Mesendoderm (in vitro differentiated cells): ENCODE data around the gene PGGHG.
A peak's percentile ranks its signal among the peaks of the same experiment; 100 is the strongest.

Experiments used
- DNase-seq: peaks from one replicate; pipeline ENCODE4 v3.0.0; 2013
- H2AK5ac ChIP-seq: 2 replicates; pipeline ENCODE4 v1.6.1; 2013; ENCODE audit warnings: low read length, inconsistent platforms
- H2BK120ac ChIP-seq: 2 replicates; pipeline ENCODE4 v1.6.1; 2013; ENCODE audit warnings: low read depth, mild to moderate bottlenecking, low read length, moderate library complexity, mixed read lengths
- H2BK15ac ChIP-seq: replicated peaks from 2 replicates; pipeline ENCODE4 v1.6.1; 2013; ENCODE audit warnings: low read depth, mild to moderate bottlenecking, moderate library complexity
- H2BK5ac ChIP-seq: 2 replicates; pipeline ENCODE4 v1.6.1; 2013; ENCODE audit warnings: low read length, inconsistent platforms
- H3K18ac ChIP-seq: 2 replicates; pipeline ENCODE4 v1.6.1; 2013; ENCODE audit warnings: mild to moderate bottlenecking, low read length, mixed read lengths
- H3K23ac ChIP-seq: one replicate; pipeline ENCODE4 v1.6.1; 2013; ENCODE audit warnings: low read length
- H3K27ac ChIP-seq: 2 replicates; pipeline ENCODE4 v1.5.1; 2013; ENCODE audit warnings: low read depth, mild to moderate bottlenecking, inconsistent platforms, low read length, moderate library complexity
- H3K27me3 ChIP-seq: 2 replicates; pipeline ENCODE4 v1.6.1; 2013; ENCODE audit warnings: low read length, control low read depth, mild to moderate bottlenecking, inconsistent platforms; ENCODE audit not compliant: insufficient read depth, poor library complexity
- H3K36me3 ChIP-seq: 2 replicates; pipeline ENCODE4 v1.6.1; 2013; ENCODE audit warnings: low read length, inconsistent platforms; ENCODE audit not compliant: control insufficient read depth, insufficient read depth
- H3K4ac ChIP-seq: one replicate; pipeline ENCODE4 v1.6.1; 2013; ENCODE audit warnings: low read depth, mild to moderate bottlenecking, low read length, moderate library complexity
- H3K4me1 ChIP-seq: 2 replicates; pipeline ENCODE4 v1.6.1; 2013; ENCODE audit warnings: low read depth, low read length, inconsistent platforms; ENCODE audit not compliant: control insufficient read depth
- H3K4me2 ChIP-seq: 2 replicates; pipeline ENCODE4 v1.6.1; 2013; ENCODE audit warnings: low read length
- H3K4me3 ChIP-seq: 2 replicates; pipeline ENCODE4 v1.5.1; 2013; ENCODE audit warnings: mild to moderate bottlenecking, low read length
- H3K56ac ChIP-seq: one replicate; pipeline ENCODE4 v1.6.1; 2013; ENCODE audit warnings: low read length
- H3K79me1 ChIP-seq: 2 replicates; pipeline ENCODE4 v1.6.1; 2013; ENCODE audit warnings: low read length, inconsistent platforms
- H3K79me2 ChIP-seq: 2 replicates; pipeline ENCODE4 v1.6.1; 2013; ENCODE audit warnings: mild to moderate bottlenecking, low read length; ENCODE audit not compliant: control insufficient read depth, insufficient read depth
- H3K9ac ChIP-seq: 2 replicates; pipeline ENCODE4 v1.6.1; 2013; ENCODE audit warnings: low read length, inconsistent platforms
- H4K5ac ChIP-seq: one replicate; pipeline ENCODE4 v1.6.1; 2013; ENCODE audit warnings: low read length
- H4K8ac ChIP-seq: one replicate; pipeline ENCODE4 v1.6.1; 2013; ENCODE audit warnings: low read depth, mild to moderate bottlenecking, control low read depth, low read length, moderate library complexity
- WGBS: extraction: QIAGEN DNeasy Blood & Tissue Kit; methylation state at CpG from one replicate; pipeline ENCODE4 v1.1.7; 2013; ENCODE audit warnings: low lambda C conversion rate, missing lambda C conversion rate; ENCODE audit not compliant: insufficient coverage; ENCODE audit errors: extremely low coverage; 5-methylcytosine and 5-hydroxymethylcytosine counted together

PGGHG gene

DNA sequence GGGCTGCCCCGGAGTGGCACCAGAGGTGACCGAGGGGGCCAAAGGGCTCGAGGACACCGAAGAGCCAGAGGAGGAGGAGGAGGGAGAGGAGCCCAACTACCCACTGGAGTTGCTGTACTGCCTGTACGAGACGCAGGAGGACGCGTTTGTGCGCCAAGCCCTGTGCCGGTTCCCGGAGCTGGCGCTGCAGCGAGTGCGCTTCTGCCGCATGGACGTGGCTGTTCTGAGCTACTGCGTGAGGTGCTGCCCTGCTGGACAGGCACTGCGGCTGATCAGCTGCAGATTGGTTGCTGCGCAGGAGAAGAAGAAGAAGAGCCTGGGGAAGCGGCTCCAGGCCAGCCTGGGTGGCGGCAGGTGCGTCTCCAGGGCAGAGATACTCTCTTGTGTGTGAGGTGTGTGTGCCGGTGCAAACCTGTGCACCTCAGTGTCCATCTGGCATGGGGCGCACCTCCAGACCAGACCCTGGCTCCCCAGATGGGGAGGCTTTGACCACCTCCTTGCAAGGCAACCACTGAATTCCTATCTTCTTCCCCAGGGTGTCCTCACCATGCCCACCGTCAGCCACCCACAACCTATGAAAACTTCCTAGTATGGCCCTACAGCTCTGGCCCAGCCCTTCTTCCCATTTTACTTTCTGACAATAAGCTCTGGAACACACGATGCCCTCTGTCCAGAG, 7.3 kb upstream of the PGGHG start:
- Histone ChIP-seq H3K4ac (no peak overlapping the region), H3K79me2 (no peaks in the 10 kb centered on the region), H3K27ac (no peak overlapping the region), H3K18ac (no peak overlapping the region), H4K5ac (no peak overlapping the region), H2BK120ac (no peak overlapping the region), H2BK5ac (no peak overlapping the region), H3K4me2 (no peak overlapping the region), H3K23ac (no peak overlapping the region), H3K9ac (no peak overlapping the region), H3K79me1 (no peaks in the 10 kb centered on the region), H3K27me3 (no peaks in the 10 kb centered on the region), H3K56ac (no peak overlapping the region), H2BK15ac (no peak overlapping the region), H3K4me1 (no peaks in the 10 kb centered on the region), H4K8ac (no peak overlapping the region), H2AK5ac (no peak overlapping the region), H3K4me3 (no peak overlapping the region), H3K36me3 (no peaks in the 10 kb centered on the region)
- no CpG with 5 or more reads among the region's 26 CpGs for WGBS
- no peak for DNase-seq

DNA sequence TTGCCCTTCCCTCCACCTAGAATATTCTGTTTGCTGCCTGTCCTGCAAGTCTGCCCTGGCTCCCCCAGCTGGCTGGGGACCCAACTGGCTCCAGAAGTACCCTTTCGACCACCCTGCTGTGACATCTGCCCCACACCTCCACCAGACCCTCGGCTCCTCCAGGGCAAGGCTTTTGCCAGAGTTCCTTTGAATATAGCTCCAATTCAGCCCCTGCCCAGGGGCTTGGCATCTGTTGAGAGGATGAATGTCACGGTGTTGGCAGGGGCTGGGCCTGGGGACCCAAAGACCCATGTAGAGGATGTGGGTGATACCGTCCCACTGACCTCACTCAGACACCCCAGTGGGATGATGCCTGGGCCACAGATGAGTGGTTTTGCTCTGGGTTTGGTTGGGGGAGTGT, 6.8 kb upstream of the PGGHG start:
- Histone ChIP-seq H2BK120ac (no peak overlapping the region), H3K27me3 (no peaks in the 10 kb centered on the region), H3K27ac (no peak overlapping the region), H3K79me2 (no peaks in the 10 kb centered on the region), H3K4me2 (no peak overlapping the region), H2AK5ac (no peak overlapping the region), H3K56ac (no peak overlapping the region), H3K9ac (no peak overlapping the region), H4K8ac (no peak overlapping the region), H3K18ac (no peak overlapping the region), H3K4me1 (no peaks in the 10 kb centered on the region), H4K5ac (no peak overlapping the region), H2BK15ac (no peak overlapping the region), H3K4me3 (no peak overlapping the region), H2BK5ac (no peak overlapping the region), H3K36me3 (no peaks in the 10 kb centered on the region), H3K79me1 (no peaks in the 10 kb centered on the region), H3K4ac (no peak overlapping the region), H3K23ac (no peak overlapping the region)
- no CpG with 5 or more reads among the region's 4 CpGs for WGBS
- DNase-seq: no peak

DNA sequence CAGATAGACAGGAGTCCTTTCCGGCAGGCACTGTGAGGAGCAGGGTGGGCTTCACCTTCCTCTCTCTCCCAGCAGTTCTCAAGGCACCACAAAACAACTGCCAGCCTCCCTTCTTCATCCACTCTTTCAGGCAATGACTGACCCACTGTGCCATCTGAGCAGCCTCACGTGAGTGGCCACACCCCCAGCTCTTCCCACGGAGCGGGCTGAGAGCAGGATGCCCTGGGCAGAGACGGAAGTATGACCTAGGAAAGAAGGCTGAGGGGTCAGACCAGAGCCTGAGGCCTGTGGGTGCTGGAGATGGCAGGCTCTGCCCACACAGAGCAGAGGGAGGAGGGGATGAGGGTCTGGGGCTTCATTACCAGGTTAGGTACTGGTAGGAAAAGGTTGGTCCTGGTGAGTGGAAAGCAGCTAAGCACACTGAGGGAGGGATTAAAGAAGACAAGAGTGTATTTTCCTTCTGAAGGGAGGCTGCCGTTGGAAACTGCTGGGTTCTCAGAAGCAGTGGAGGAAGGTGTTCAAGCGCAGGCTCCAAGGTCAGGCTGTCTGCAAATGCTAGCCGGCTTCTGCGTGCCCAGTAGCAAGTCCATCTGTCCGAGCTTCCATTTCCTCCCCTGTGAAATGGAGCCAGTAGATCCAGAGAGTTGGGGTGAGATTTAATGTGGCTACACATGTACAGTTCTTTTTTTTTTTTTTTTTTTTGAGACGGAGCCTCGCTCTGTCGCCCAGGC, 6.1 kb upstream of the PGGHG start:
- Histone ChIP-seq H3K27me3 (no peaks in the 10 kb centered on the region), H2BK120ac (no peak overlapping the region), H3K9ac (no peak overlapping the region), H3K27ac (no peak overlapping the region), H3K23ac (no peak overlapping the region), H3K4me1 (peaks cover under 1% of the 10 kb centered on the region), H4K5ac (no peak overlapping the region), H3K79me2 (no peaks in the 10 kb centered on the region), H4K8ac (no peak overlapping the region), H3K4me2 (no peak overlapping the region), H3K4me3 (no peak overlapping the region), H3K18ac (no peak overlapping the region), H3K79me1 (no peaks in the 10 kb centered on the region), H2BK5ac (no peak overlapping the region), H2BK15ac (no peak overlapping the region), H3K56ac (peak overlapping the region; percentile 1), H2AK5ac (no peak overlapping the region), H3K36me3 (no peaks in the 10 kb centered on the region), H3K4ac (no peak overlapping the region)
- no CpG with 5 or more reads among the region's 13 CpGs for whole genome bisulfite sequencing
- DNase-seq: no peak

DNA sequence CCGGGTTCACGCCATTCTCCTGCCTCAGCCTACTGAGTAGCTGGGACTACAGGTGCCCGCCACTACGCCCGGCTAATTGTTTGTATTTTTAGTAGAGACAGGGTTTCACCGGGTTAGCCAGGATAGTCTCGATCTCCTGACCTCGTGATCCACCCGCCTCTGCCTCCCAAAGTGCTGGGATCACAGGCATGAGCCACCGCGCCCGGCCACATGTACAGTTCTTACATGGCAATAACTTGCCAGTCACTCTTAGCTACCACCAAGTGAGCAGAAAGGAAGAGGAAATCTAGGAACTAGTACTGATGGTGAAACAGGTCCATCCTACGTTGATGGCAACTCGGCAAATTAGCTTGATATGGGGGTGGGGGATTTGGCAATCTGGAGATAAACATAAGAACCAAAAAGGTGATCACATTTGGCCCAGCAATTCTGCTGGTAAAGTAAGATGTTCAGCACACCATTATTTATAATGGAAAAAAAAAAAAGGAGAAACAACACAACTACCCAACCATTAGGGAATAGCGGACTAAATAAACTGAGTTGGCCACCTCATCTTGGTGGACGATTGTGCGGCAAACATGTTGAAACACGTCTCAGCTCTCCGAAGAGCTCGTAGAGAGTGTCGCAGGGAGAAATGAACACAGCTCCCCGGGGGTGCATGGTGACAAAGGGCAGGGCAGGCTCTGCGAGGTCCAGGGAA, 5.4 kb upstream of the PGGHG start:
- no peak overlapping the region for H3K27ac ChIP-seq
- H3K4me1 ChIP-seq: peaks cover 2% of the 10 kb centered on the region
- no peak overlapping the region for H2AK5ac ChIP-seq
- no peak for DNase-seq
- H3K56ac ChIP-seq: no peak overlapping the region
- no peak overlapping the region for H3K18ac ChIP-seq
- no peaks in the 10 kb centered on the region for H3K79me1 ChIP-seq
- no peak overlapping the region for H2BK5ac ChIP-seq
- H4K5ac ChIP-seq: no peak overlapping the region
- no peaks in the 10 kb centered on the region for H3K27me3 ChIP-seq
- H2BK15ac ChIP-seq: no peak overlapping the region
- no peak overlapping the region for H4K8ac ChIP-seq
- no CpG with 5 or more reads among the region's 23 CpGs for WGBS
- no peak overlapping the region for H3K4ac ChIP-seq
- H2BK120ac ChIP-seq: no peak overlapping the region
- no peak overlapping the region for H3K23ac ChIP-seq
- H3K36me3 ChIP-seq: no peaks in the 10 kb centered on the region
- no peak overlapping the region for H3K9ac ChIP-seq
- H3K4me3 ChIP-seq: no peak overlapping the region
- H3K4me2 ChIP-seq: no peak overlapping the region
- H3K79me2 ChIP-seq: no peaks in the 10 kb centered on the region

DNA sequence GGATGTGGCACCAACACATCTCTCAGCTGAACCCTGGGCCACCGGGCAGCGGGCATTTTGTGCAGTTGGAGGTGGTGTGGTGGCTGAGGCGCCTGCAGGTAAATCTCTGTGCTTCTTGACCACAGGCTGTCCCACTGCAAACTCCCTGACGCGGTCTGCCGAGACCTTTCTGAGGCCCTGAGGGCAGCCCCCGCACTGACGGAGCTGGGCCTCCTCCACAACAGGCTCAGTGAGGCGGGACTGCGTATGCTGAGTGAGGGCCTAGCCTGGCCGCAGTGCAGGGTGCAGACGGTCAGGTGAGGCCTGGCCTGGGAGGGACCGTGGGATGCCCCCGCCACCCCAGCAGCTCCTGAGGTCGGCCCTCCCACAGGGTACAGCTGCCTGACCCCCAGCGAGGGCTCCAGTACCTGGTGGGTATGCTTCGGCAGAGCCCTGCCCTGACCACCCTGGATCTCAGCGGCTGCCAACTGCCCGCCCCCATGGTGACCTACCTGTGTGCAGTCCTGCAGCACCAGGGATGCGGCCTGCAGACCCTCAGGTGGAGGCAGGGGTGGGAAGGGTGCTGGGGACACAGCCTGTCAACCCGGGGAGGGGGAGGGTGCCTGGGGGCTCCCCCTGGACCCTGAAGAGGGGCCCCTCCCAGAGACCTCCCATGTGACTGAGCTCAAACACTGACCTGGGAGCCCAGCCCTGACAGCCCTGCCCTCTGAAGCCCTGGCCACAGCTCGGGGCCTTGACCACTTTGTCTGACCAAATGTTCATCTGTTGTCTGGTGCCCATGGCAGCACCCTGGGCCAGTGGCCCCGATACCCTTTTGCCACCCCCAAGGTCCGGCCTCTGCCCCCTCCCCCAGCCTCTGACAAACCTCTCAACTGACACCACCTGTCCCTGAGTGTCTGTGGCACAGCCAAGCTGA, 4.6 kb upstream of the PGGHG start:
- Histone ChIP-seq H3K23ac (no peak overlapping the region), H2AK5ac (no peak overlapping the region), H2BK120ac (no peak overlapping the region), H3K4me3 (no peak overlapping the region), H3K27me3 (no peaks in the 10 kb centered on the region), H3K18ac (no peak overlapping the region), H2BK5ac (no peak overlapping the region), H3K4ac (no peak overlapping the region), H3K27ac (no peak overlapping the region), H3K56ac (peak overlapping the region; percentile 31), H3K4me2 (no peak overlapping the region), H4K8ac (no peak overlapping the region), H3K79me2 (no peaks in the 10 kb centered on the region), H3K36me3 (no peaks in the 10 kb centered on the region), H2BK15ac (no peak overlapping the region), H3K4me1 (peaks cover 2% of the 10 kb centered on the region), H3K9ac (no peak overlapping the region), H4K5ac (no peak overlapping the region), H3K79me1 (no peaks in the 10 kb centered on the region)
- WGBS: no CpG with 5 or more reads among the region's 24 CpGs
- no peak for DNase-seq
